Measurements from ENCODE around the gene SP140.
"Not testable (repeated sequence)": the region's sequence is repeated elsewhere in the genome, so short reads cannot be mapped to it uniquely, and the experiment has no call there.

SP140 gene

DNA sequence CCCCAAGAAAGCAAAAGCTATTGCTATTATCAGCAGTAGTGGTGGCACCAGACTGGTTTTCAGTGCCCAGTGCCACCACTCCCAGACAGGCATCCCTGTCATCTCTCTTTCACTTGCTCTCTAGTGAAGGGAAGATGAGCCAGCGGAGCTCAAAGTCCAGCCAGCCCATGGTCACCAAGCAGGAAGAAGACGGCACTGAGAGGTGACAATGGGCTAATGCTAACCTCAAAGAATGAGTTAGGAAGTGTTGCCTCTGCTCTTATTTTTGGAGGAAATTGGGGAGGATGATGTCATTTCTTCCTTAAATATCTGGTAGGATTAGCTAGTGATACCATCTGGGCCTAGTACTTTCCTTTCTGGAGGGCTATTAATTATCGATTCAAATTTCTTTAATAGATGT, 1.7 kb downstream of the SP140 start:
- DNase-seq = no peak

DNA sequence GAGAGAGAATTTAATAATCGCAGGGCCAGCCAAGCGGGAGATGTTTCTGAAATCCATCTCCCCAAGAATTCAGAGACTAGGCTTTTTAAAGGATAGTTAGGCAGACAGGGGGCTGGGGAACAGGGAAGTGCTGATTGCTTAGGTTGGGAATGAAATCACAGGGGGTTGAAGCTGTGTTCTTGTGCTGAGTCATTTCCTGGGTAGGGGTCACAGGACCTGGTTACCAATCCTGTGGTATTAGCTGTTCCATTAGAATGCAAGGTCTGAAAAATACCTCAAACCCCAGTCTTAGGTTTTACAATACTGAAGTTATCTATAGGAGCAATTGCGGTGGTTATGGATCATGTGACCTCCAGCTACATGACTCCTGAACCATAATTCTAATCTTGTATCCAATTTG, 4.6 kb downstream of the SP140 start:
- no peak for DNase-seq

DNA sequence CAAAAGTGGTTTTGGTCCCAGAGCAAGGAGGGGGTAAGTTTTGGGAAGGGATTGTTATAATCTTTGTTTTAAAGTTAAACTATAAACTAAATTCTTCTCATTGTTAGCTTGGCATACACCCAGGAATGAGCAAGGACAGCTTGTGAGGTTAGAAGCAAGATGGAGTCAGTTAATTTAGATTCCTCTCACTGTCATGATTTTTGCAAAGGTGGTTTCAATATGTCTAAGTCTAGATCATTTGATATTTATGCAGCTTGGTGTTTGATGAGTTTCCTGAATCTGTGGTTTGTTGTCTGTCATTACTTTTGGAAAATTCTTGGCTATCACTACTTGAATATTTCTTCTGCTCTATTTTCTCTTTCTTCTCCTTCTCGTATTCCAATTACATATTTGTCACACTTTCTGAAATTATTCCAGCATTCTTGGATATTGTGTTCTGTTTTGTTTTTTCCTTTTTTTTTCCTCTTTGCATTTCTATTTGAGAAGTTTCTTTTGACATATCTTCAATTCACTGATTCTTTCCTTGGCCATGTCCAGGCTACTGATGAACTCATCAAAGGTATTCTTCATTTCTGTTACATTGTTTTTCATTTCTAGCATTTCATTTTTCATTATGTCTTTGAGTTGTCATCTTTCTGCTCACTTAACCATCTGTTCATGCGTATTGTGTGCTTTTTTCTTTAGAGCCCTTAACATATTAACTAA, 5.1 kb downstream of the SP140 start:
- DNase-seq = no peak

DNA sequence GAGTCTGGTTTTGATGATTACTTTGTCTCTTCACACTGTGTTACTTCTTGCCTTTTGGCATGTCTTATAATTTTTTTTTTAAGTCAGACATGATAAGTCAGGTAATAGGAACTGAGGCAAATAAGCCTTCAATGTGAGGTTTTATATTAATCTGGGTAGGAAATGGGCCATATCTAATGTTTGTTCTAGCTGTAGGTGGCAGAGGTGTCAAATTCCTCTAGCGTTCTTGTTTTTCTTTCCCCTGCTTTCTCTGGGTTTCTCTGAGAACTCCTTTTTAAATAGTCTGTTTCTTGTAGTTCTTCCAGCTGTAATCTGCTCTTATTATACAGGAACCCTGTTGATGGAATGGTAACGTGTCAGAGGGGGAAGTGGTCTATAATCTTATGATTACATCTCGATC, 5.7 kb downstream of the SP140 start:
- DNase-seq = no peak

DNA sequence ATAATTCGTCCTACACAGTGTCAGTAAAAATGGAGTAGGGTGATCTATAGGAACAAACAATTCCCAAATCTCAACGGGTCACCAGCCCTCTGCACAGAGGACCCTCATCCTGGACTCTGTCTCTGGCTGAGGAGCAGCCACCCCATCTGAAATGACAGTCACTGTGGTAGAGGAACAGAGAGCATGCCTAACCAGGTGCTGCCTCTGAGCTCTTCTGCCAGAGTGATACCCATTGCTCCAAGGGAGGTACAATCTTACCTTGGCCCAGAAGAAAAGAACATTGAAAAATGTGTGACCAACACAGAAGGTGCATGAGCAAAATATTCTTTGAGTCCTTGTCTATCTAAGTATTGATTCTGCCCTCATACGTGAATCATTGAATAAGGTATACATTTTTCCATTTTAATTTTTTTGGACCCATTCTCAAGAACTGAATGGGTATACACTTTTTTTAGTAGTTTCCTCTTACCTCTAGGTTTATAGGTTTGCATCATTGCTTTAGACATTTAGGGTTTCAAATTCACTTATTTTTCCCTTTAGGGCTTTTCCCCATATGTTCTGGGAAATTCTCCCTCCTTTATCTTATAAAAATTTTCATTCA, 8.7 kb downstream of the SP140 start:
- no peak for DNase-seq

DNA sequence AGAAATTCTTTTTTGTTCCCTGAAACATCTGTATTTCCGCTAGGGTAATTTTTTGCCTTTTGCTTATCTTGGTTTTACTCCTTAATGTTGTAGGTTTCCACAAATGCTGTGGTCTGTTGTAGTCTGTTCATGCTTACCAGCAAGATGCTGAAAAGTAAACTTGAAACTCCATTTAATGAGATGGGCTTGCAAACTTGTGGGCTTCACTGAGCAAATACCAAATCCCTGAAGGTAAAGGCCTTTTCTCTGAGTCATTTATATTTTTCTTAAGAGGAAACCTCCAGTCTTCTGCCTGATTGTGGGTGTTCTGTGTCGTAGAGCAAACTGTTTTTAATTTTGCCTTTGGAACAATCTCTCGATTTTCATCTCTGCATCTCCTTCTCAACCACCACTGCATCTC, 9.3 kb downstream of the SP140 start:
- no peak for DNase-seq

DNA sequence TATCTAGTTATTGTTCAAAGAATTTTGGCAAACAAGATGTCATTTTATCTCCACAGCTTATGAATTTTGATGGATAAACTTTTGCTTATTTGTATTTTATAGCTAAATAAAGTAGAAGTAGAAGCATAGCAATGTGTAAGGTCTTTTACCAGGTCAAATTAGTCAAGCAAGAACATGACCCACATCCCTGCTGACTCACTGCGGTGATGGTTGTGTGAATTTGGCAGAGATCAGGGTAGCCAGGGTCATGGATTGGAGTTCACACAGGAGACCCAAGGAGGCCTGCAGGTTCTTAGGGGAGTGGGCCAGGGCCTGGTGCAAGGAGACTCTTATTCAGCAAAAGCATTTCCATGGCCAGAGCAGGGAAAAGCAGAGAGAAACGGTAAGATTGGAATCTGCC, 18.7 kb downstream of the SP140 start:
- no peak for DNase-seq

DNA sequence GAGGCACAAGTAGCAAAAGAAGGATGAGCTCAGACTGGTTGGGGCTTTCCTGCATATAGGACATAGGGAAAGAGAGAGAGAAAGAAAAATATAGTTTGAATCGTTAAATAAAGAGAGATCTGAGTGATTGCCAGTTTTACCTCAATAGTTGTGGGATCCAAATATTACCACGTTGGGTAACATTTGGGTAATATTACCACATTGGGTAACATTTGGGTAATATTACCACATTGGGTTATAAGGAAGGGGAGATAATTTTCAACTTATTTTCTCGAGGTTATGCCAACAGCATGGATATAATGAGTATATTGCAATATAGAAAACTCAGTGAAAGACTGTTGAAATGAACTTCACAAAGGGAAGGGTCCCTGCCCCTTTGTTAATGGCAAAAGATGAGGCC, 20.7 kb downstream of the SP140 start:
- DNase-seq = no peak

DNA sequence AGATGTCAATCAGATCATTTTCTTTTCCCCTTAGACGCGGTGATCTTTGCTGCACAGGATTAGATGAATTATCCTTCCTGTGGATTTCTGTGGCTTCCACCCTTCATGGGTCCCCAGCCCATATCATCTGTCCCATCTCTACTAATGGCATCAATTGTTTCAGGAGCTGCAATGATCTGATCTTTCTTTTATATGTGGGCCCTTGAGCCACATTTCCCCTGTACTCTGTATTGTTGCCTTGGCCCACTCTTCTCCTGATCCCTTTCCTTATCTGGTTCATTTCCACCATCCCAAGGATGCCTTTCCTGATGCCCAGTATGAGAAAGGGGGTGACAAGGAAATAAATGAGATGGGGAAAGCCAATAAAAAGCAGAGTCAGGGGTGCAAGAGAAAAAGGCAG, 24.7 kb downstream of the SP140 start:
- DNase-seq = no peak

DNA sequence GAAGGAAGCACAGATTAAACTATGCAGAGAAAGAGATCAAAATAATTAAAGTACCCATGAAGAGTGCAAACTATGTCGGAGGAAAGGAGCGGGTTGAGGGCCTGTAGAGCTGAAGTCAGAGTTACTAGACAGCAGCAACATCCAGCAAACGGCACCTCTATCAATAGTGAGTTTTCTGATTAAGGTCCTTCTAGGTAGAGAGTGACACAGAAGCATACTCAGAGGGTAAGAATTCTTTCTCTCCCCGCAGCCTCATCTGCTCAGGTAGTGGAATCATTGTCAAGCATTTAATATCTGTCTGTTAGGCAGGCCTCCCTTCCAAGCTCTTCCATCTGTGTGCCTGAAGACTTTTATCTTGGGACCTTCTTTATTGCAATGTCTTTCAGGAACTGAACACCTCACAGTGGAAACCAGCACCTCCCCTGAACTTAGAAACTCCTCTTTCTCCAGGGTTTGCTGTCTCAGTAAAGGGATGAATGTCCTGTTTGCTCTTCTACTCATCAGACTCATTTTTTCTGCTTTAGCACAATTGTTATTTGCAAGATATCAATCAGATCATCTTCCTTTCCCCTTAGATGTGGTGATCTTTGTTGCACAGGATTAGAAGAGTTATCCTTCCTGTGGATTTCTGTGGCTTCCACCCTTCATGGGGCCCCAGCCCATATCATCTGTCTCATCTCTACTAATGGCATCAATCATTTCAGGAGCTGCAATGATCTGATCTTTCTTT, 28.8 kb downstream of the SP140 start:
- DNase-seq = no peak

DNA sequence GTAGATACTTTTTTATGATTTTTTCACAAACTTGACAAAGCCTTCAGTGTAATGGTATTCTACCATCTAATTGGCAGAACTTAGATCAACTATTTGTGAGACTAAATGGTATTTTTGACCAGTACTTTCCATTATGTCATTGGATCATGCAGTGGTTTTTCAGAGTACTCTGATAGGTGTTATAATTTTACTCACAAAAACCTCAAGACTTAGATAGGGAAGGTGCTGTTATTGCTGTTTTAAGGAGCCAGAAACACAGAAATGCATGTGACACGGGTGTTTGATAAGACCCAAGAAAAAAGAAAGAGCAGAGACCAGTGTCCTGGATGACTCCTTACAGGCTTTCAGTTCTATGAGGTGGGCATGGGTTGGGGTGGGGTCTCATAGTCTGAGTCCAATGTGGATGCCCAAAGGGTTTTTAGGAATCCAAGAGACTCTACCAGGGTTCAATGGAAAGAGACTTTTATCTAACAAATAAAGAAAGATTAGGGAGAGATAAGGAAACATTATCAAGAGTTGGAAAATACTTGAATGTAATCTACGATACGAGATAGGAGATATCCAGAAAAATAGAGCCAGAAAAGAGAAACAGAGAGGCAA, 31.3 kb downstream of the SP140 start:
- no peak for DNase-seq

DNA sequence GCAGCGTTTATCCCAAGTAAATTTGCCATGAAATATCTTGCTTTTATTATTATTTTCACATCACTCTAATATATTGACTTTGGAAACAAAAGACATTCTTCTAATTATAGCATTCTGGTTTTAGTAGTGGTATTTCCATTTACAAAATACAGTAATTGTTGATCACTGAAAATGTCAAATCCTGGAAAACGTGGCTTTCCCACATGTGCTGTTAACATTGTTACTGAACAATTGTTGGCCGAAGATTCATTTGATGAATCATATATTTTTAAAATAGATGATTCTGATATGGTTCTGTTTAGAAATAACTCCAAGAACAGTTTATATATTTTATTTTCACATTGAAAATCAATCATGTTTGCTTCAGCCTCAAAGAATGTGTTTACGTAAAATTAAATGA, 32.9 kb downstream of the SP140 start:
- DNase-seq = no peak

DNA sequence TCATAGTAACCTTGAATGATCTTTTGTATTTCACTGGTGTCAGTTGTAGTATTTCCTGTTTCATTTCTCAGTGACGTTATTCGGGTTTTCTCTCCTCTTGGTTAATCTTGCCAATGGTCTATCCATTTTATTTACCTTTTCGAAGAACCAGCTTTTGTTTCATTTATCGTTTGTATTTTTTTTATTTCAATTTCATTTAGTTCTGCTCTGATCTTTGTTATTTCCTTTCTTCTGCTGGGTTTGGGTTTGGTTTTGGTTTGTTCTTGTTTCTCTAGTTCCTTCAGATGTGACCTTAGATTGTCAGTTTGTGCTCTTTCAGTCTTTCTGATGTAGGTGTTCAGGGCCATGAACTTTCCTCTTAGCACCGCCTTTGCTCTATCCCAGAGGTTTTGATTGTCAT, 36.7 kb downstream of the SP140 start:
- no peak for DNase-seq

DNA sequence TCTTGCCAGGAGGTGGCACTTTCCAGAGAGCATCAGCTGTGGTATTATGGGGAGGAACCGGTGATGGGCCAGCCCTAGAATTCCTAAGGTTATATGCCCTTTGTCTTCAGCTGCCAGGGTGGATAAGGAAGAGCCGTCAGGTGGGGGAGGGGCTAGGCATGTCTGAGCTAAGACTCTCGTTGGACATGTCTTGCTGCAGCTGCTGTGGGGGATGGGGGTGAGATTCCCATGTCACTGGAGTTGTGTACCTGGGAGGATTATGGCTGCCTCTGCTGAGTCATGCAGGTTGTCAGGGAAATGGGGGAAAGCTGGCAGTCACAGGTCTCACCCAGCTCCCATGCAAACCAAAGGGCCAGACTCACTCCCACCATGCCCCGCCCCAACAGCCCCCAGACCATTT, 39.4 kb downstream of the SP140 start:
- DNase-seq = peak; percentile 12

DNA sequence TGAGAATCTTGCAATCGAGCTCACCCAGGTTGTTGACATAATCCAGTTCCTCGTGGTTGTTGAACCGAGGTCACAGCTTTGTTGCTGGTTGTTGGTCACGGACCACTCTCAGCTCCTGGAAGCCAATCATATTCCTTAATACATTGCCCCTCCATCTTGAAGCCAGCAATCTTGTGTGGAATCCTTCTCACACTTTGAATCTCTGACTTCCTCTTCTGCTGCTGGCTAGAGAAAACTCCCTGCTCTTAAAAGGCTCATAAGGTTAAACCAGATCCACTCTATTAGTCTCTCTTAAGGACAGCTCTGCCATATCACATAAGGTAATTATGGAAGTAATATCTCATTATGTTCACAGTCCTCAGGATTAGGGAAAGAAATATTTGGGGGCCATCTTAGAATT, 41.1 kb downstream of the SP140 start:
- DNase-seq = no peak

DNA sequence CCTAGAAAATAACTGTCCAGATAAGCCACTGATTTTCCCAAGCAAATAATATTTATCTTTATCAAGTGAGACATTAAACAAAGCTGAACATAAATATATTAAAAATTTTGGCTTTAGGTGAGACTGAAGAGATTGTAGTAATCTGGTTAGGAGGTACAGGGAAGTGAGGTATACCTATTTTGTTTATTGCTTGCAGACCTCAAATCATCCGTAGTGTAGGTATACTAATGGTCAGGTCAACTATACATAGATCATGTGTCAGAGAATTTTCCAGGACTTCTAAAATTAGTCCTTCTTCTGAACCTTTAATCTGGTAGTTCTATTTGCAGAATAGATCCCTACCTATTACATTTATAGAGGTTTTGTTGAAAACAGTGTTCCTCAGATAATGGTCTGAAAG, 41.5 kb downstream of the SP140 start:
- no peak for DNase-seq

DNA sequence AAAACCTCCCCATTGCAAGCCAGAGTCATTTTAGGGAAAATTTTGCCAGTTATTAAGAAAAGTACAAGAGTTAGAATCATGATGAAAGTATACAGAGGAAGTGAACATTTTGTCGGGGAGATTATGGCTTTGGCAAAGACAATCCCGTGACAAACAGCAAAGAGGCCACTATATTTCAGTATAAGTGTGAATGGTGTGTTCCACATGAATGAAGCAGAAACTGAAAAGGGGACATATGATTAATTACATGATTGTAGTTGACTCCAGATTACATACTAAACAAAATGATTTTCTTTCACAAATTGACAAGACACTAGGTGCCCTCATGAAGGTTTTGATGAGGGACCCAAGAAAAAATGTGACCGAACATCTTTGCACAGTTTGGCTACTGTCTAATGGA, 42.0 kb downstream of the SP140 start:
- no peak for DNase-seq

DNA sequence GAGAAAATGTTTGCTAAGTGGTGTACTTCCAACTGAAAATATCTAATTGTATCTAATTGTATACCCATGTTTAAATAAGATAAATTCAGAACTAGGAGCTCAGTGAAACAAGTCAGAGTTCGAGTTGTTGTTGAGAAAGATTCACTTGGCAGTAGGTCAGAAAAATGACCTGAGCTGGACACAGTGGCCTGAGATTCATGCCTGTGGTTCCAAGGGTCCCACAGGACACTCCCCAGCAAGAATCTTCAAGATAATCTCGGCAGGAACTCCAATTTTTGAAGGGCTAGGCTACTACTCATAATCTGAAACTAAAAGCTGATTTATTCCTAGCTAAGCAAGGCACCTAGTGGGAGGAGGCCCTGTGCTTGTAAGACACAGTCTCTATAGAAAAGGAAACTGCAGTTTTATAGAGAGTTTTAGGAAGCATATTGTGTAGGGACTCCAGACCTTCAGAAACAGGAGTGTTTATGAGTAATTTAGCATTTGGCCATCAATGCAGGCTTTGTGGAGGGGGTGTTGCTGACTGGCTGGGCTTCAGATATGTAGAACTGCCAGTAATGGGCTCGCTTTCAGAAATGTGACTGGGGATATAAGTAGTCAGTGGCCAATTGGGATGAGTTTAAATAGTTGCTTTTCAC, 43.2 kb downstream of the SP140 start:
- no peak for DNase-seq

DNA sequence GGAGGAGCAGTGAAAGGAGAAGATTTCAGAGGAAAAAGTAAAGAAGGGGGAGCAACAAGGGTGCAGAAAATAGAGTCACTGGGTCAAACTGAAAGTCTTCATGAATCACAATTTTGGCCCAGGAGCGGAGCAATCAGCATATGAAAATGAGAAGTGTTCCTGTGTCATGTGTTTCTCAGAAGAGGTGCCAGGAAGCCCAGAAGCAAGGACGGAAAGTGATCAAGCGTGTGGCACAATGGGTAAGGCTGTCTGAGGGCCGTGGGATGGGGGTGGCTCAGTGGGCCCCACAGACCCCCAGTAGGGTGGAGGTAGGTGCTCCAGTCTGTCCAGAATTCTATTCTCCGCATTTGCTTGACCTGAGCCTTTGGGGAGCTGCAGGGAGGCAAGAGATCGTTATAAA, 44.2 kb downstream of the SP140 start:
- DNase-seq = no peak

DNA sequence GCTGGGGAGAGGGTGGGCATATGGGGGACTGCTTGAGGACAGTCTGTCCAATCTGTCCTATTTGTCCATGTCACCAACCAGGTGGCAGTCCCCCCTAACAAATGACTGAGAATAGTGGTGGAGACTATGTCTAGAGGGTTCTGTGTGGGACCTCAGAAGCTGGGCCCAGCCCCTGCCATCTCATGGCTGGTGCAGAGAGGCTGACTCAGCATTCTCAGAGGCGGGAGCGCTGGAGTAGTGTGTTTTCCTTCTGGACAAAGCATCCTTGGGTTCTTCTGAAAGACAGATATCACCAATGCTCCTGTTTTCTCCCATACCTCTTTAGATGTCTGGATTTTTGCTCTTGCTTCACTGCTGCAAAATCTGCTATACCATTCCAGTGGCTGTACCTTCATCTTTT, 57.4 kb downstream of the SP140 start:
- no peak for DNase-seq

DNA sequence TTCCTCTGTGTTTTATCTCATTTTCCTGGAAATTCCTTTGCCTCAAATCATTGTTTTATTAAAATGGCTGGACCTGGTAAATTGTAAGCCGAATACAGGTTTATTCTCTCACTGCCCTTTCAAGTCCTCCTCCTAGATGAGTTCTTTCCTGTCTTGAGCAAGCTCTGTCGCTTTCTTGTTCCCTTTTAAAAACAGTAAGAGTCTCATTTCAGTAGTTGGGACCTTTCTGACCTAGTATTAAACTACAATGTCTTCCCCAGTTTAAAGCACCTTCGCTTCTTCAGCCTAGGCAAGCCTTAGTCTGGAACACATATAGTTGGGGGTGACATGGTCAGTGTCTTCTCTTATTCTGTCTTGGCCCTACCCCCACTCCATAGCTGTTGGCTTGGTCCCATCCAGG, 60.5 kb downstream of the SP140 start:
- DNase-seq = no peak

DNA sequence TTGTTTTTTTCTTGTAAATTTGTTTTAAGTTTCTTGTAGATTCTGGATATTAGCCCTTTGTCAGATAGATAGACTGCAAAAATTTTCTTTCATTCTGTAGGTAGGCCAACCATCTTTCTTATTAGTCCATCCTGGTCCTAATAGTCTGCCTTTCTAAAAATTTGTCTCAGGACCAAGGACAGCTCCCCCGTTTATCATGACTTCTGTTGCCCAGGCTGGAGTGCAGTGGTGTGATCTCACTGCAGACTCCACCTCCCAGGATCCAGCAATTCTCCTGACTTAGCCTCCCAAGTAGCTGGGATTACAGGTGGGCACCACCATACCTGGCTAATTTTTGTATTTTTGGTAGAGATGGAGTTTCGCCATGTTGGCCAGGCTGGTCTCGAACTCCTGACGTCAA, 63.8 kb downstream of the SP140 start:
- not testable (repeated sequence) for DNase-seq

DNA sequence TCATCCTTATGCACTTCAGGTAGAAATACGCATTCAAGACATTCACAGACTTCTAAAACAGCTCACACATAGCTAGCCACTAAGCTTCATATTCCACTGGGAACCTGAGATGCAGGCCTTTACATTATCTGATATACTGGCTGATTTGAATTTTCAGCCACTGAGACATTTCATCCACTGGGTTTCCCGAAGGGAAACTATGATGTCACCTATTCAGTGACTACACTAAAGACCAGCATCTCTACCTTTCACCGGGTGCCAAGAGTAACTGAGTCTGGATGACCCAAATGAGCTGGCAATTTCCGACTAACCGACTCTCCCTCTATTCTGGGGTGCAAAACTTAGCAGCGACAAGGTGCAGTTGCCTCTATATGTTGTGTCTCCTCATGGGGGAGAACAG, 69.7 kb downstream of the SP140 start:
- DNase-seq = no peak

DNA sequence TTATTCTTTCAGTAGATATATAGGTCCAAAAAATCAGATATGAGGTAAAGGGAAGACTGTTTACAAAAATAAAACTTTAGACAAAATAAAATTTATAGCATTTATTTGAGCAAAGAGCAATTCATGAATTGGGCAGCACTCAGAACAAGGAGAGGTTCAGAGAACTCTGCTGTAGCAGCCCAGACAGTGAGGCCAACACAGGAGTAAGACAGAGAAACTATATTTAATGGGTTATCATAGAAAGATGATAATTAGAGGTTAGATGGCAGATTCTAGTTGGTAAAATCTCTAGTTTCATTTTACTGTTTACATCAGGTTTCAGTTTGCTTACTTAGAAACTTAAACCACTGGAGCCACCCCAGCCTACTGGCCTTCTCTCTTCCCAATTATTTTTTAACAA, 71.4 kb downstream of the SP140 start:
- DNase-seq = no peak

Data from NCI-H510A treated with DMSO at 0.1 percent for 48 hours (cell line).